ENCODE measurements around the gene CELF5. TPM values are rescaled to one million over a fixed set of nuclear protein-coding genes. Genes with fewer than 3 reads are reported as not detected.

Gene CELF5
- total RNA-seq, 1 donor from 2014 or later: not detected

DNA sequence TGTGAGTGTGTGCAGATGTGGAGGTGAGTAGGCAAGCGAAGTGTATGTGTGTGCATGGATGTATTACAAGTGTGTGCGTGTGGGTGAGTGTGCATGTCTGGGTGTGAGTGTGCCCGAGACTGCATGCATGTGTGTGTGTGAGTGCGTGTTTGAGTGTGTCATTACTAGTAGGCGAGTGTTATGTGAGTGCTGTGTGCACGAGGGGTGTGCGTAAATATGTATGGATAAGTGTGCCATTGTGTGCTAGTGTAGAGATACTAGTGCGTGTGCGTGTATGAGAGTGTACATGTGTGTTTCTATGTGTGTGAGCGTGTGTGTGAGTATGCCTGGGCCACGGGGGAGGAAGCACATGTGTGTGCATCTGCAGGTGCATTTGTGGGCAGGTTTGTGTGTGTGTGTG, 53.8 kb downstream of the CELF5 start:
- Histone ChIP-seq H3K27me3 (ENCODE audit: low read depth) (peaks cover 99% of the 10 kb centered on the region), H3K4me1 (peaks cover 7% of the 10 kb centered on the region), H3K4me3 (no peak overlapping the region), H3K9me3 (replicated peaks) (peaks cover 2% of the 10 kb centered on the region), H3K36me3 (no peaks in the 10 kb centered on the region), H3K27ac (replicated peaks) (no peak overlapping the region)
- intact Hi-C loops (cut with micrococcal nuclease): no loop called here
- DNase-seq: no peak
- TF ChIP-seq, protein P1, sequence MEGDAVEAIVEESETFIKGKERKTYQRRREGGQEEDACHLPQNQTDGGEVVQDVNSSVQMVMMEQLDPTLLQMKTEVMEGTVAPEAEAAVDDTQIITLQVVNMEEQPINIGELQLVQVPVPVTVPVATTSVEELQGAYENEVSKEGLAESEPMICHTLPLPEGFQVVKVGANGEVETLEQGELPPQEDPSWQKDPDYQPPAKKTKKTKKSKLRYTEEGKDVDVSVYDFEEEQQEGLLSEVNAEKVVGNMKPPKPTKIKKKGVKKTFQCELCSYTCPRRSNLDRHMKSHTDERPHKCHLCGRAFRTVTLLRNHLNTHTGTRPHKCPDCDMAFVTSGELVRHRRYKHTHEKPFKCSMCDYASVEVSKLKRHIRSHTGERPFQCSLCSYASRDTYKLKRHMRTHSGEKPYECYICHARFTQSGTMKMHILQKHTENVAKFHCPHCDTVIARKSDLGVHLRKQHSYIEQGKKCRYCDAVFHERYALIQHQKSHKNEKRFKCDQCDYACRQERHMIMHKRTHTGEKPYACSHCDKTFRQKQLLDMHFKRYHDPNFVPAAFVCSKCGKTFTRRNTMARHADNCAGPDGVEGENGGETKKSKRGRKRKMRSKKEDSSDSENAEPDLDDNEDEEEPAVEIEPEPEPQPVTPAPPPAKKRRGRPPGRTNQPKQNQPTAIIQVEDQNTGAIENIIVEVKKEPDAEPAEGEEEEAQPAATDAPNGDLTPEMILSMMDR (IDR thresholded peaks at IDR 0.05; ENCODE audit: borderline replicate concordance): no peak

DNA sequence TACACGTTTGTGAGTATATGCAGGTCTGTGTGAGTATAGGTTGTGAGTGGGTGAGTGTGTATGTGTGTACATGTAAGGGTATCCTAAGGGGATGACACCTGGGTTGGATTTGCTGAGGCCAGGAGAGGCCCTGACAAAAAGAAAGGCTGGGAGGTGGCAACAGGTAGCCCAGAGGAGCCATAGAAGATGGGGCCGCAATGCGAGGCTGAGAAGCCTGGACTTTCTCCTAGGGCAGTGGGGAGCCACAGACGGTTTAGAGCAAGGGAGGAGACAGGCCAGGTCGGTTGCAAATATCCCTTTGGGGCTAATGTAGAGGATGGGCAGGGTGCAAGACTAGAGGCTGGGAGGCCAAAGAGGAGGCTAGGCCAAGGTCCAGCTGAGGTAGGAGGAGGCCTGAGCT, 54.3 kb downstream of the CELF5 start:
- H3K4me1 ChIP-seq: peaks cover 7% of the 10 kb centered on the region
- H3K9me3 ChIP-seq (replicated peaks): no peaks in the 10 kb centered on the region
- H3K36me3 ChIP-seq: no peaks in the 10 kb centered on the region
- DNase-seq: no peak
- TF ChIP-seq, protein P1 (IDR thresholded peaks at IDR 0.05; ENCODE audit: borderline replicate concordance): no peak
- H3K27ac ChIP-seq (replicated peaks): no peak overlapping the region
- intact Hi-C loops (cut with micrococcal nuclease): no loop called here
- peaks cover 99% of the 10 kb centered on the region for H3K27me3 ChIP-seq (ENCODE audit: low read depth)
- no peak overlapping the region for H3K4me3 ChIP-seq

DNA sequence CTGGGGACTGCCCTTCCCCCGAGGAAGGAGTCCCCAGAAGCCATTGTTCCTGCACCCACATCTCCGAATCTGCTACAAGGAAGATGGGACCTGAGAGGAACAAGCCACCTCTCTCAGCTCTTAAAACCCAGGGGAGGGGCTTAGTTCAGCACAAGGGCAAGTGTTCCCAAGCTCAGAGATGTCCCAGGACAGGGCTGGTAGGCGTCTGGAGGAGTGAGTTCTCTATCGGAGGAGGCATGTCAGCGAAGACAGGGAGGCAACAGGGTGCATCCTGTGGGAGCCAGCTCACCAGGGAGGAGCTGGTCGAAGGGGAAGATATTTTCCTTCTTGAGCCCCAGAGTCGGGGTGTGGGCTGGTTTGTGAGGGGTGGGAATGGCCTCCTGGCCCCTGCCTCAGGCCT, 54.8 kb downstream of the CELF5 start:
- H3K27me3 ChIP-seq (ENCODE audit: low read depth): peaks cover 99% of the 10 kb centered on the region
- TF ChIP-seq, protein P1 (IDR thresholded peaks at IDR 0.05; ENCODE audit: borderline replicate concordance): no peak
- DNase-seq: no peak
- peaks cover 7% of the 10 kb centered on the region for H3K4me1 ChIP-seq
- H3K4me3 ChIP-seq: no peak overlapping the region
- intact Hi-C loops (cut with micrococcal nuclease): no loop called here
- no peaks in the 10 kb centered on the region for H3K36me3 ChIP-seq
- no peak overlapping the region for H3K27ac ChIP-seq (replicated peaks)
- no peaks in the 10 kb centered on the region for H3K9me3 ChIP-seq (replicated peaks)

DNA sequence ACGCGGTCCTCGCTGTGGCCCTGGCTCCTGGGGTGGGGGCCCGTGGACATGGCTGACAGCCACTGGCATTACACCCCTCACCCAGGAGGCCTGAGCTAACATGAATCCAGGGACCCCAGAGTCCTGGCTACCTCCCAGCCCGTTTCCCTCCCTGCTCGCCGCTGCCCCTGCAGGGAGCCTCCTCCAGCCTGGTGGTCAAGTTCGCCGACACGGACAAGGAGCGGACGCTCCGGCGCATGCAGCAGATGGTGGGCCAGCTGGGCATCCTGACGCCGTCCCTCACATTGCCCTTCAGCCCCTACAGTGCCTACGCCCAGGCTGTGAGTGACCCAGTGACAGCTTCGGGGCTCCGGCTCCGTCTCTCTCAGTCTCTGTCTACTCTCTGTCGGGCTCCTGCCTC, 56.6 kb downstream of the CELF5 start:
- TF ChIP-seq, protein P1 (IDR thresholded peaks at IDR 0.05; ENCODE audit: borderline replicate concordance): no peak
- Histone ChIP-seq H3K27me3 (ENCODE audit: low read depth) (peaks cover 98% of the 10 kb centered on the region), H3K36me3 (no peaks in the 10 kb centered on the region), H3K9me3 (replicated peaks) (no peaks in the 10 kb centered on the region), H3K4me1 (peaks cover 6% of the 10 kb centered on the region), H3K27ac (replicated peaks) (no peak overlapping the region), H3K4me3 (no peak overlapping the region)
- intact Hi-C loops (cut with micrococcal nuclease): no loop called here
- DNase-seq: no peak

DNA sequence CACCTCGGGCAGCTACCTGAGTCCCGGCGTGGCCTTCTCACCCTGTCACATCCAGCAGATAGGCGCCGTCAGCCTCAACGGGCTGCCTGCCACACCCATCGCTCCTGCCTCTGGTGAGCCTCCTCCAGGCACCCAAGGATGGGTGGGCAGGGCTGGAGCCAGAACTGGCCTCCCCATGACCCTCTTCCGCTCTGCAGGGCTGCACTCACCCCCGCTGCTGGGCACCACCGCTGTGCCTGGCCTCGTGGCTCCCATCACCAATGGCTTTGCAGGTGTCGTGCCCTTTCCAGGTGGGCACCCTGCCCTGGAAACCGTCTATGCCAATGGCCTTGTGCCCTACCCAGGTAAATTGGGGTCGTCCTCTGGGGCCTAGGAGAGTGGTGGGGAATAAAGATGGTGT, 57.7 kb downstream of the CELF5 start:
- Histone ChIP-seq H3K36me3 (no peaks in the 10 kb centered on the region), H3K27ac (replicated peaks) (no peak overlapping the region), H3K4me1 (peaks cover 6% of the 10 kb centered on the region), H3K27me3 (ENCODE audit: low read depth) (peaks cover 98% of the 10 kb centered on the region), H3K4me3 (no peak overlapping the region), H3K9me3 (replicated peaks) (no peaks in the 10 kb centered on the region)
- TF ChIP-seq, protein P1 (IDR thresholded peaks at IDR 0.05; ENCODE audit: borderline replicate concordance): no peak
- intact Hi-C loops (cut with micrococcal nuclease): no loop called here
- DNase-seq: no peak

DNA sequence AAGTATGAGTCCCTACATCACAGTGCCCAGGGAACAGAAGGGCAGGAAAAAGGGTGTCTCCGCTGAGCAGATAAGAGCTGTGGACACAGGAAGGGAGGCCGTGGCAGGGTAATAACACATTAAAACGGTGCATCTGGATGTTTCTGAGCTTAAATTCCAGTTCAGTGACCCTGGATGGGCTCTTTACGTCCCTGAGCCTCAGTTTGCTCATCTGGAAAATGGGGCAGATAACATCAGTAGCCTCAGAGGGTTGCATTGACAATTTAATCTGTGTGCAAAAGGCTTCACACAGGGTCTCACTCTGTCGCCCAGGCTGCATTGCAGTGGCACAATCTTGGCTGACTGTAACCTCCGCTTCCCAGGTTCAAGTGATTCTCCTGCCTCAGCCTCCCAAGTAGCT, 58.1 kb downstream of the CELF5 start:
- Histone ChIP-seq H3K4me3 (no peak overlapping the region), H3K4me1 (peaks cover 6% of the 10 kb centered on the region), H3K36me3 (no peaks in the 10 kb centered on the region), H3K9me3 (replicated peaks) (no peaks in the 10 kb centered on the region), H3K27me3 (ENCODE audit: low read depth) (peaks cover 94% of the 10 kb centered on the region), H3K27ac (replicated peaks) (no peak overlapping the region)
- no peak for DNase-seq
- intact Hi-C loops (cut with micrococcal nuclease): no loop called here
- TF ChIP-seq, protein P1 (IDR thresholded peaks at IDR 0.05; ENCODE audit: borderline replicate concordance): no peak

All from left ventricle myocardium inferior (tissue), 1 donor.